Karpas-422 (cell line): ENCODE results near the gene COX7A2L. TPM values are rescaled to one million over a fixed set of nuclear protein-coding genes. Genes with fewer than 3 reads are reported as not detected.

Source experiments
- DNase-seq: peaks from one replicate; pipeline ENCODE4 v3.0.0-alpha.2; 2015
- H2AFZ ChIP-seq: fragments of 200-600 bp; sonication (generic); 2 replicates; pipeline ENCODE4 v1.6.1; 2014; ENCODE audit warnings: antibody characterized with exemption, low read length, mixed read lengths
- H3K27ac ChIP-seq: fragments of 200-600 bp; sonication (generic); 2 replicates; pipeline ENCODE4 v1.5.1; 2014; ENCODE audit warnings: mild to moderate bottlenecking, low read length, moderate library complexity
- H3K27me3 ChIP-seq: fragments of 200-600 bp; sonication (generic); 2 replicates; pipeline ENCODE4 v1.6.1; 2014; ENCODE audit warnings: low read length, mixed read lengths
- H3K36me3 ChIP-seq: fragments of 200-600 bp; sonication (generic); 2 replicates; pipeline ENCODE4 v1.6.1; 2014; ENCODE audit warnings: low read length, mixed read lengths; ENCODE audit not compliant: insufficient read depth
- H3K4me1 ChIP-seq: fragments of 200-600 bp; sonication (generic); 2 replicates; pipeline ENCODE4 v1.6.1; 2014; ENCODE audit warnings: mild to moderate bottlenecking, low read length, mixed read lengths
- H3K4me2 ChIP-seq: fragments of 200-600 bp; sonication (generic); 2 replicates; pipeline ENCODE4 v1.6.1; 2014; ENCODE audit warnings: low read length, low read depth, mild to moderate bottlenecking; ENCODE audit not compliant: poor library complexity, severe bottlenecking
- H3K4me3 ChIP-seq: fragments of 200-600 bp; sonication (generic); 2 replicates; pipeline ENCODE4 v1.5.1; 2014; ENCODE audit warnings: mild to moderate bottlenecking, antibody characterized with exemption, low read length, mixed read lengths
- H3K79me2 ChIP-seq: fragments of 200-600 bp; sonication (generic); 2 replicates; pipeline ENCODE4 v1.6.1; 2014; ENCODE audit warnings: mild to moderate bottlenecking, low read length, mixed read lengths
- H3K9ac ChIP-seq: fragments of 200-600 bp; sonication (generic); 2 replicates; pipeline ENCODE4 v1.6.0; 2014; ENCODE audit warnings: low read length
- H3K9me2 ChIP-seq: fragments of 200-600 bp; sonication (generic), shearing (Covaris generic); replicated peaks from 2 replicates; pipeline ENCODE4 v1.6.0; 2014; ENCODE audit warnings: mild to moderate bottlenecking, low read length, moderate library complexity; ENCODE audit not compliant: insufficient read depth
- H3K9me3 ChIP-seq: fragments of 300-700, 200-600 bp; sonication (generic); 2 replicates; pipeline ENCODE4 v1.6.1; 2014; ENCODE audit warnings: low read length, mixed read lengths
- H4K20me1 ChIP-seq: fragments of 200-600 bp; sonication (generic); 2 replicates; pipeline ENCODE4 v1.6.1; 2014; ENCODE audit warnings: mild to moderate bottlenecking, antibody characterized with exemption, low read length, low read depth; ENCODE audit not compliant: insufficient read depth
- total RNA-seq: library from RNA; depleted of rRNA; stranded (reverse); fragments of >200 nt; shearing (Covaris generic); gene quantifications from 2 replicates; pipeline ENCODE4 v1.2.3, GENCODE V29; 2014; ENCODE audit warnings: low replicate concordance

The COX7A2L gene
- total RNA-seq, 1 experiment from 2014 or later: 232 TPM

DNA sequence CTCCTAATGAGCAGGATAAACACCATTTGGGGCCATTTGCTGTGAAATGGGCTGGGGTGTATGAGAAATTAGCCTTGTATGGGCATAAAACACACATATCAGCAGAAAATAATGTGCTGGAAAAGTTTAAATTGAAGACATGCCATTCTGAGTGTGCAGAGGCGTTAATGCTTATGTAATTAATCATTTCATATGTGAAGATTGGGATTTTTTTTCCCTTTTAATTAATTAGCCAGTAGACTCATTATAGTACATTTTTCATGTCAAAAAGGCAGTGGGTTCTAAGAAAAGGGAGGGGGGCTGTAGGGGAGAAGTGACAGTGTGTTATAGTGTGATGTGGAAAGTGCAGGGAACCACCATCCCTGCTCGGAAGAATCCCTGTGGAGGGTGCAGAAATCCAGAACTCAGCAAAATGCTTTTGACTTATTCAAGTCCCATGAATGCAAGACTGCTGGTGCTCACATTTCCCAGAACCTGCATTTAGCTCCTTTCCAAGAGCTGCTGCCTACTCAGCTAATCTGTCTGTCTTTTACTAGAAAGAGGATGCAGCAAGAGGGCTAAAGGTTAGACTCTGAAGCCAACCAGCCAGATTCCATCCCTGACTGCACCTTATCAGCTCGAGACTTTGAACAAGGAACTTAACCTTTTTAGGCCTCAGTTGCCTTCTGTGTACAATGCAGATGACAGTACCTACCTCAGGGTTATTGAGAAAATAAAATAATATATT, 11.6 kb upstream of the COX7A2L start:
- H3K9ac ChIP-seq: no peak overlapping the region
- H2AFZ ChIP-seq: no peak overlapping the region
- no peaks in the 10 kb centered on the region for H4K20me1 ChIP-seq
- H3K4me1 ChIP-seq: no peaks in the 10 kb centered on the region
- H3K27me3 ChIP-seq: no peaks in the 10 kb centered on the region
- H3K9me2 ChIP-seq: no peaks in the 10 kb centered on the region
- H3K79me2 ChIP-seq: no peaks in the 10 kb centered on the region
- H3K4me2 ChIP-seq: no peak overlapping the region
- H3K4me3 ChIP-seq: no peak overlapping the region
- no peak overlapping the region for H3K27ac ChIP-seq
- no peak for DNase-seq
- no peaks in the 10 kb centered on the region for H3K9me3 ChIP-seq
- H3K36me3 ChIP-seq: no peaks in the 10 kb centered on the region

DNA sequence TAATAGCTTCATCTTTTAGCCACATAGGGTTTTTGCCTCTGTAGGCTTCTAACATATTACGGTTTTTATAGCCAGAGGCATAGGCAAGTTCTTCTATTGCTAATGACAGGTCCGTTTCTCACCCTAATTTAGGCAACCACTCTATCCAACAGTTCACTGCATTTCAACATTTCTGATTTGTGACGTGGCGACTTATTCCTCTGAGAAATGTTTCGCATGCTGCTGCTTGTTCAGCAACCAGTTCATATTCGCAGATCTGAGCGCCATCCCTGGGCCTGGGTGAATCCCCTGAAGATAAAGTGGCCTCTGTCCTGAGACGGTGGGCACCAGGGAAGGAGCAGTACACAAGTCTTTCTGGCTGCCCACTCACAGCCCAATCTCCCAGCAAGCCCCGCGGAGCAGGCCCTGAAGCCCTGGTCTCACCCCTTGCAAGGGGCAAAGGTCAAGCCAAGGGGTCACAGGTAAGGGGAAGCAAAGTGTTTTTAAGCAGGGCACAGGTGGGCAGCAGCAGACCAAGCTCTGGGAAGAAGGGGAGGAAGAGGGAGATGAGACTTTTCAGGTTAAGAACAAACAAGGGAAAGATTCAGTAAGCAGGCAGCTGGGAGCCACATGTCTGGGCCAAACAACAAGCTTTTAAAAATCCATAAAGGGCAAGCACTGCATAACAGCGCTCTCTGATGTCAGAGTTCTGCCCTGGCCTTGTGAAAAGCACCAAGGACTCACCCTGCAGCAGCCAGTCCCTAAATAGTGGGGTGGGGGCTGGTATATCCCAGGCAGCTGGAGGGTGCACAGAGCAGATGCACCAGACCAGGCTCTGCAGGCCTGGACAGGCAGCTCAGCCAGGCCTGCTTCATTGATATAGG, 10.8 kb upstream of the COX7A2L start:
- H3K27ac ChIP-seq: no peak overlapping the region
- H3K4me2 ChIP-seq: no peak overlapping the region
- H3K9ac ChIP-seq: no peak overlapping the region
- no peak overlapping the region for H3K4me3 ChIP-seq
- no peaks in the 10 kb centered on the region for H3K36me3 ChIP-seq
- H2AFZ ChIP-seq: no peak overlapping the region
- H3K79me2 ChIP-seq: no peaks in the 10 kb centered on the region
- H3K4me1 ChIP-seq: no peaks in the 10 kb centered on the region
- DNase-seq: no peak
- no peaks in the 10 kb centered on the region for H3K9me2 ChIP-seq
- H3K9me3 ChIP-seq: no peaks in the 10 kb centered on the region
- H3K27me3 ChIP-seq: no peaks in the 10 kb centered on the region
- no peaks in the 10 kb centered on the region for H4K20me1 ChIP-seq

DNA sequence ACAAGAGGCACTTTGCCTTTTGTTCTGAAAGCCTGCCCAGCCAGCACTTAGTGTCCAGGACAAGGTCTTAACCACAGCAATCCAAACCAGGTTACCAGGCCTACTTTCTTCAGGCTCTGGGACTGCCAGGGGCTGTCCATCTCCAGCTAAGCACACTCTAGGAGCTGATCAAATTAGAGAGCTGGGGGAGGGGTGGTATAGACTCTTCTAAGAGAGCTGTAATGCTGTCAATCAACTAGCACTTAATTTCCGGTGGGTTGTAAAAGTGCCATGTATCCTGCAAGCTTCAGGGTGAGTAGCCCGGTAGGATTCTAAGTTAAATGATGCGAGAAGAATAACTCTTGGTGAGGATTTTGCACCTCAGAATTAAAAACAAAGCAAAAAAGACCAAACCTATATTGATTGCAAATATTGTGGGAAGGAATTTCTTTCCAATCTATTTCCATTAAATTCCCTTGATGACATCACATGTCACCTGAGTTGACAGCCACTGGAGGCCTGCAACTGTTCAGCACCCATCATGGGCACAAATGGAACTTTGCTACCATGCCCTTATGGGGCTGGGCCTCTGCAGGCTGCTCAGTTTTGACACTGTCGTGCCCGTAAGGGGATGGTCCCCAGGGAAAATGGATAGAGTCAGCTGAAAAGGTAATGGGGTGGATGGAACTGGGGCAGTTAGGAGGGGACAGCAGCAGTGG, 8.7 kb upstream of the COX7A2L start:
- no peaks in the 10 kb centered on the region for H4K20me1 ChIP-seq
- H3K4me2 ChIP-seq: no peak overlapping the region
- no peaks in the 10 kb centered on the region for H3K27me3 ChIP-seq
- no peaks in the 10 kb centered on the region for H3K79me2 ChIP-seq
- no peak overlapping the region for H3K27ac ChIP-seq
- H3K36me3 ChIP-seq: no peaks in the 10 kb centered on the region
- H3K9ac ChIP-seq: no peak overlapping the region
- no peaks in the 10 kb centered on the region for H3K4me1 ChIP-seq
- no peaks in the 10 kb centered on the region for H3K9me3 ChIP-seq
- no peak overlapping the region for H2AFZ ChIP-seq
- no peaks in the 10 kb centered on the region for H3K9me2 ChIP-seq
- no peak overlapping the region for H3K4me3 ChIP-seq
- DNase-seq: no peak

DNA sequence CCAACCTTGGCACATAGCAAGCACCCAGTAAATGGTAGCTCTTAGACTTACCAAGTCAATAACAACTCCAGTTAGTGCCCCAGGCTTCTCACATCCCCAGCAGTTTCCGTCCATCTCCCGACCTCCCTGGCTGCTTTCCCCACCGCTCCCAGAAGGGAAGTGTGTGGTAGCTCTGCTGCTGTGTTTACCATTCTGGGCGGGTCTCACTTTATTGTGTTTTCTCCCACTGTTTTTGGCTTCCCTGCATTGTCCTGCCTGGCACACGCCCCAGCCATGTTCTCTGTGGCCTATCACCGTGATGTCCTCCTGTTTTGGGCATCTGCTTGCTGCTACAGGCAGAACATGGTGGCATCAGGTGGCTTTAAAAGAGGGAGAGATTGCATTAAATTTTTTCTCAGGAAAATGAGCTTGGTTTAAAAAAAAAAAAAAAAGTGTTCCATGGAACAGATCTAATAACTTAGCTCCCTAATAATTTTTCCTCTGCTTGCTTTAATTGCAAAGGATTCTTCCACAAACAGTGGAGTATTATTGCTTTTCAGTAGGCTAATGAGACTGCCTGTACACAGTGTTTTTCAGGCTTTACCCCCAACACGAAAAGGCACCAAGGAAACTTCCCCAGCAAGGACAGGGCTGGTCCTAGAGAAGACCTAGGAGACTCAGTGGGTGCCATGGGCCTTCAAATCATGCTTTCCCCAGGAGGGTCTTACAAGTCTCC, 8.0 kb upstream of the COX7A2L start:
- H3K4me2 ChIP-seq: no peak overlapping the region
- H3K36me3 ChIP-seq: no peaks in the 10 kb centered on the region
- H3K27ac ChIP-seq: no peak overlapping the region
- no peaks in the 10 kb centered on the region for H4K20me1 ChIP-seq
- no peaks in the 10 kb centered on the region for H3K9me2 ChIP-seq
- no peaks in the 10 kb centered on the region for H3K79me2 ChIP-seq
- no peaks in the 10 kb centered on the region for H3K4me1 ChIP-seq
- no peak overlapping the region for H3K4me3 ChIP-seq
- H3K9ac ChIP-seq: no peak overlapping the region
- no peak overlapping the region for H2AFZ ChIP-seq
- H3K27me3 ChIP-seq: no peaks in the 10 kb centered on the region
- H3K9me3 ChIP-seq: no peaks in the 10 kb centered on the region
- no peak for DNase-seq

DNA sequence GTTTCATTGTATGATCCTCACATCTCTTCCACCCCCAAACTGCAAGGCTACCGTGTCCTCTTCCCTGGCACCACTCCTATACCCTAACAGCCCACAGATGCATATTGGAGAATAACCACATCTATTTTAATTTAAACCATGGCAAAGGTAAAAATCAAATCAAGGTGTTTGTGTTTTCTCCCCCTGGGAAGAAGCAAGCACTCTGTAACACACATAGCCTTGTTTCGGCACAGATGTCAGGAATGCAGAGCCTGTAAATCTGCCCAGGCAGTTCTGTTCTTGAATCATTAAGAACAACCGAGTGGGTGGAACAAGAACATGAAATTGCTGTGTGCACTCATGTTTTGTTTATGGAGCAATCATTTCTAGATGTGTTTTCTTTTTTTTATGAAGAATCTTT, 6.8 kb upstream of the COX7A2L start:
- H3K9me2 ChIP-seq: no peaks in the 10 kb centered on the region
- no peaks in the 10 kb centered on the region for H3K4me1 ChIP-seq
- H3K4me3 ChIP-seq: no peak overlapping the region
- H3K9me3 ChIP-seq: no peaks in the 10 kb centered on the region
- H3K36me3 ChIP-seq: no peaks in the 10 kb centered on the region
- H2AFZ ChIP-seq: no peak overlapping the region
- no peak overlapping the region for H3K27ac ChIP-seq
- no peak for DNase-seq
- no peaks in the 10 kb centered on the region for H4K20me1 ChIP-seq
- no peak overlapping the region for H3K9ac ChIP-seq
- H3K27me3 ChIP-seq: no peaks in the 10 kb centered on the region
- no peaks in the 10 kb centered on the region for H3K79me2 ChIP-seq
- no peak overlapping the region for H3K4me2 ChIP-seq

DNA sequence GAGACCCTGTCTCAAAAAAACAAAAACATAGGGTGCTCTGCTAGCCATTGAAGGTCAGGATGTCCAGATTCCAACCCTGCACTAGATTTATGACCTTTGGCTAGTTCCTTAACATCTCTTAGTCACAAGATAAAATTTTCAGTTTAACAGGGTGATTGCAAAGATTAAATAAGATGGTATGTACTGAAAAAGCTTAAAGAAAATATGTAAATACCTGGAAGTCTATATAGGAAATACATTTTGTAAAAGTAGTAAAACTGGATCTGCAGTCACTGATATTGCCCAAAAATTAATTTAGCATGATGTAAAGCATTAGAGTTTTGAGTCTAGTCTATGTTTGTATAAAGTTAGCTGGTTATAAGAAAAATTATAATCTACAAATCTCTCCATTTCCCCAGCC, 5.4 kb upstream of the COX7A2L start:
- Histone ChIP-seq H3K27ac (no peak overlapping the region), H3K9me2 (no peaks in the 10 kb centered on the region), H3K4me3 (no peak overlapping the region), H3K9ac (no peak overlapping the region), H3K79me2 (no peaks in the 10 kb centered on the region), H4K20me1 (no peaks in the 10 kb centered on the region), H3K4me1 (peaks cover 11% of the 10 kb centered on the region), H3K4me2 (no peak overlapping the region), H2AFZ (no peak overlapping the region), H3K9me3 (no peaks in the 10 kb centered on the region), H3K27me3 (no peaks in the 10 kb centered on the region), H3K36me3 (no peaks in the 10 kb centered on the region)
- no peak for DNase-seq

DNA sequence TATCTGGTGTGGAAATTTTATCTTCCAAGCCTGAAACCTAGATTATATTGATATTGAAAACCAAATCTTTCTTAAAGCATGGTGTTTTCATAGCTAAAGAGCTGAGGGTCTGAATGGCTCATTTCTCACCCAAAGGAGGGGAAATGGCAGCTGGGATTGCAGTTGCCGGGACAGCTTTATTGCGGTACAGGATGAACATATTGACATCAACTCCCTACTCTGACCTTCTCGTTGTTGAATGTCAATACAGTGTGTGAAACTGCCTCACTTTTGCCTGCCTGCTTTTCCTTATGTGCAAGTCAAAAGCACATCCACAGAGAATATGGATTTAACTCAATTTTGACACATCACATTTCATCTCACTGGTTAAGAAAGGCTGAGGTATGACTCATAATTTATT, 3.6 kb upstream of the COX7A2L start:
- Histone ChIP-seq H3K9ac (no peak overlapping the region), H3K27ac (no peak overlapping the region)

More for the DNA sequence above, 3.6 kb upstream of the COX7A2L start:
- no peak overlapping the region for H2AFZ ChIP-seq
- no peak overlapping the region for H3K4me3 ChIP-seq
- peaks cover 14% of the 10 kb centered on the region for H3K4me1 ChIP-seq
- H3K36me3 ChIP-seq: no peaks in the 10 kb centered on the region
- no peaks in the 10 kb centered on the region for H4K20me1 ChIP-seq
- H3K27me3 ChIP-seq: no peaks in the 10 kb centered on the region
- H3K9me2 ChIP-seq: no peaks in the 10 kb centered on the region
- peaks cover 13% of the 10 kb centered on the region for H3K79me2 ChIP-seq
- H3K9me3 ChIP-seq: no peaks in the 10 kb centered on the region
- H3K4me2 ChIP-seq: no peak overlapping the region
- DNase-seq: no peak
